GM19023 (cell line): ENCODE measurements around the gene TMEM132D.

Experiments
- ATAC-seq: cut with Tn5 transposase; IDR thresholded peaks from one replicate; pipeline ENCODE4 v1.9.1; 2021; ENCODE audit warnings: mild to moderate bottlenecking, moderate library complexity; ENCODE audit not compliant: unreplicated experiment

The TMEM132D gene

GRCh38 chr12:129294868-129295267 lies 609.0 kb downstream of the TMEM132D start:
- no peak for ATAC-seq

GRCh38 chr12:129279771-129280170 lies 624.1 kb downstream of the TMEM132D start:
- ATAC-seq = no peak

- no peak for ATAC-seq
Measured at GRCh38 chr12:129276361-129277060, 627.3 kb downstream of the TMEM132D start.

GRCh38 chr12:129269756-129270495 lies 633.9 kb downstream of the TMEM132D start:
- ATAC-seq = no peak

GRCh38 chr12:129258781-129259318 lies 645.0 kb downstream of the TMEM132D start:
- ATAC-seq = no peak

GRCh38 chr12:129257524-129257923 lies 646.3 kb downstream of the TMEM132D start:
- no peak for ATAC-seq

- no peak for ATAC-seq
Measured at GRCh38 chr12:129246630-129247029, 657.2 kb downstream of the TMEM132D start.

- ATAC-seq = no peak
Measured at GRCh38 chr12:129245769-129246168, 658.1 kb downstream of the TMEM132D start.

GRCh38 chr12:129241852-129242251 lies 662.0 kb downstream of the TMEM132D start:
- ATAC-seq = no peak

GRCh38 chr12:129237881-129238280 lies 665.9 kb downstream of the TMEM132D start:
- ATAC-seq = no peak

- ATAC-seq = no peak
Measured at GRCh38 chr12:129234209-129234608, 669.6 kb downstream of the TMEM132D start.

GRCh38 chr12:129231491-129231890 lies 672.3 kb downstream of the TMEM132D start:
- ATAC-seq = no peak

- no peak for ATAC-seq
Measured at GRCh38 chr12:129230995-129231394, 672.8 kb downstream of the TMEM132D start.

- ATAC-seq = no peak
Measured at GRCh38 chr12:129226851-129227250, 677.0 kb downstream of the TMEM132D start.

GRCh38 chr12:129226005-129226404 lies 677.8 kb downstream of the TMEM132D start:
- ATAC-seq = no peak

GRCh38 chr12:129215556-129215955 lies 688.3 kb downstream of the TMEM132D start:
- no peak for ATAC-seq

GRCh38 chr12:129213551-129213950 lies 690.3 kb downstream of the TMEM132D start:
- no peak for ATAC-seq

- ATAC-seq = no peak
Measured at GRCh38 chr12:129211862-129212630, 691.8 kb downstream of the TMEM132D start.

- no peak for ATAC-seq
Measured at GRCh38 chr12:129208566-129208965, 695.3 kb downstream of the TMEM132D start.

GRCh38 chr12:129207084-129207483 lies 696.7 kb downstream of the TMEM132D start:
- no peak for ATAC-seq

- ATAC-seq = no peak
Measured at GRCh38 chr12:129203456-129203855, 700.4 kb downstream of the TMEM132D start.
